ENCODE measurements around the gene ABCA13. TPM values are rescaled to one million over a fixed set of nuclear protein-coding genes. Genes with fewer than 3 reads are reported as not detected.

The ABCA13 gene
- total RNA-seq, 3 donors from 2014 or later (not counting 1 experiment from before 2014, with no cell fraction given), result 0.05 to 0.09 TPM; not detected in 1

DNA sequence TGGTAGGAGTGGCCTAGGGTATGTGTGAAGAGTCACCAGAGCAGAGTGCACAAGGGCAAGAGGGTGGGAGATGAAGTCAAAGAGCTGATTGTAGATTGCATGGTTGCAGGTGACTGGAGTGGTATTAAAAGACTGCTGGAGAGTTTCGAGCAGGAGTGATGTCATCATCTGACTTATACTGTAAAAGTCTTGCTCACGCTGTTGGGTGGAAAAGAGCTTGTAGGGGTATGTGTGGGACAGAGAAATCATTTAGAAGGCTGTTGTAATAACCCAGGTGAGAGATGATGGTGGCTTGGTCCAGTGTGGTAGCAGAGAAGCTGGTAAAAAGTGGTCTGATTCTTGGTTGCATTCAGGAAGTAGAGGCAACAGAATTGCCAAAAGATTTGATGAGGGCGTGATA is 184.1 kb downstream of the ABCA13 start:
- Mint-ChIP-seq H3K36me3 (no peaks in the 10 kb centered on the region), H3K27ac (no peak overlapping the region), H3K4me3 (no peak overlapping the region), H3K4me1 (no peaks in the 10 kb centered on the region), H3K27me3 (ENCODE audit: low read depth in 2 of 2) (no peaks in the 10 kb centered on the region), H3K9me3 (peaks cover 0 to 2% of the 10 kb centered on the region in 2 donors)
- TF ChIP-seq, protein P1, sequence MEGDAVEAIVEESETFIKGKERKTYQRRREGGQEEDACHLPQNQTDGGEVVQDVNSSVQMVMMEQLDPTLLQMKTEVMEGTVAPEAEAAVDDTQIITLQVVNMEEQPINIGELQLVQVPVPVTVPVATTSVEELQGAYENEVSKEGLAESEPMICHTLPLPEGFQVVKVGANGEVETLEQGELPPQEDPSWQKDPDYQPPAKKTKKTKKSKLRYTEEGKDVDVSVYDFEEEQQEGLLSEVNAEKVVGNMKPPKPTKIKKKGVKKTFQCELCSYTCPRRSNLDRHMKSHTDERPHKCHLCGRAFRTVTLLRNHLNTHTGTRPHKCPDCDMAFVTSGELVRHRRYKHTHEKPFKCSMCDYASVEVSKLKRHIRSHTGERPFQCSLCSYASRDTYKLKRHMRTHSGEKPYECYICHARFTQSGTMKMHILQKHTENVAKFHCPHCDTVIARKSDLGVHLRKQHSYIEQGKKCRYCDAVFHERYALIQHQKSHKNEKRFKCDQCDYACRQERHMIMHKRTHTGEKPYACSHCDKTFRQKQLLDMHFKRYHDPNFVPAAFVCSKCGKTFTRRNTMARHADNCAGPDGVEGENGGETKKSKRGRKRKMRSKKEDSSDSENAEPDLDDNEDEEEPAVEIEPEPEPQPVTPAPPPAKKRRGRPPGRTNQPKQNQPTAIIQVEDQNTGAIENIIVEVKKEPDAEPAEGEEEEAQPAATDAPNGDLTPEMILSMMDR (IDR thresholded peaks at IDR 0.05), result no peak
- H3K27ac ChIP-seq (ENCODE audit: low read length), result no peak overlapping the region
- no peaks in the 10 kb centered on the region for H3K9me3 ChIP-seq (ENCODE audit: control insufficient read depth, insufficient read depth, low read length)
- H3K27me3 ChIP-seq (ENCODE audit: control insufficient read depth, insufficient read depth, low read length), result no peaks in the 10 kb centered on the region
- DNase-seq (no peak), ATAC-seq (no peak)
- WGBS (ENCODE audit: insufficient coverage), result 91% methylated on average over 3 of the region's 3 CpGs
- H3K4me3 ChIP-seq (ENCODE audit: low read length), result no peak overlapping the region
- H3K4me1 ChIP-seq (ENCODE audit: control insufficient read depth, insufficient read depth, low read length), result no peaks in the 10 kb centered on the region
- intact Hi-C loops (cut with micrococcal nuclease), result no loop called here
- H3K36me3 ChIP-seq (ENCODE audit: control insufficient read depth, insufficient read depth, low read length), result no peaks in the 10 kb centered on the region

DNA sequence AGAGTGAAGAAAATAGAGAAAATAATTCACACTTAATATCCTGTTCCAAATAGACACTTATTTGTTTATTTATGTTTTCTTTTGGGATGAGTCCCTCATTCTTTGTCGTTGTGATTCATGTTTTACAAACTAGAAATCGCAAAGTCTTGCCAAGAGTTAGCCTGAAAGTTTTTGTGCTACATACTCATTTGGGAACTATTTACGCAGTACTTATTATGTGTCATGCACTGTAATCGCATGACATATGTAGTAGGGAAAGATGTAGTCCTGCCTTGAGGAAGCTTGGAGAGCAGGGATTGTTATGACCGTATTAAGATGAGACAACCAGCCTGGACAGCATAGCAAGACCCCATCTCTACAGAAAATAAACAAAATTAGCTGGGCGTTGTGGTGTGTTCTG is 189.3 kb downstream of the ABCA13 start:
- Mint-ChIP-seq H3K36me3 (no peaks in the 10 kb centered on the region), H3K27me3 (ENCODE audit: low read depth in 2 of 2) (peaks cover 0 to 4% of the 10 kb centered on the region in 2 donors), H3K4me3 (no peak overlapping the region), H3K9me3 (peaks cover 0 to 2% of the 10 kb centered on the region in 2 donors), H3K4me1 (no peaks in the 10 kb centered on the region), H3K27ac (no peak overlapping the region)
- H3K27me3 ChIP-seq (ENCODE audit: control insufficient read depth, insufficient read depth, low read length), result no peaks in the 10 kb centered on the region
- H3K4me1 ChIP-seq (ENCODE audit: control insufficient read depth, insufficient read depth, low read length), result no peaks in the 10 kb centered on the region
- DNase-seq (no peak), ATAC-seq (no peak)
- H3K27ac ChIP-seq (ENCODE audit: low read length), result no peak overlapping the region
- H3K36me3 ChIP-seq (ENCODE audit: control insufficient read depth, insufficient read depth, low read length), result no peaks in the 10 kb centered on the region
- 98% methylated on average over 5 of the region's 6 CpGs for WGBS (ENCODE audit: insufficient coverage)
- no peaks in the 10 kb centered on the region for H3K9me3 ChIP-seq (ENCODE audit: control insufficient read depth, insufficient read depth, low read length)
- TF ChIP-seq, protein P1 (IDR thresholded peaks at IDR 0.05), result no peak
- no peak overlapping the region for H3K4me3 ChIP-seq (ENCODE audit: low read length)
- intact Hi-C loops (cut with micrococcal nuclease), result no loop called here

DNA sequence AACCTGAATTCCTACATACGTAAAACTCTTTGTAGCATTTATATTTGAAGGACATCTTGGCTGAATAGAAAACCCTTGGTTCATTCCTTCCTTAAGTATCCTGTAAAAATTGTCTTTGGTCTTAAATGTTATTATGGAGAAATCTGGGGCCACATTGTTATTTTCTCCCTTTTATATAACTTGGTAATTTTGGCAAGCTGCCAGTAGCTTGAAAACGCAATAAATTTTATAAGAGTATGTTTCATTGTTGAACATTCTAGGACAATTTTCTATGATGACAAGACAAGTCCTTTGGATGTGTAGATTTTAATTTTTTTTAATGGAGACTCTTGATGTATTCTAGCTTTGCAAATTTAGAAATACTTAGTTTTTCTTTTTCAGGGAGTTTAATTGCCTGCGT is 191.9 kb downstream of the ABCA13 start:
- Mint-ChIP-seq H3K9me3 (peaks cover 0 to 6% of the 10 kb centered on the region in 2 donors), H3K4me3 (no peak overlapping the region), H3K4me1 (no peaks in the 10 kb centered on the region), H3K36me3 (no peaks in the 10 kb centered on the region), H3K27me3 (ENCODE audit: low read depth in 2 of 2) (peaks cover 0 to 4% of the 10 kb centered on the region in 2 donors), H3K27ac (no peak overlapping the region)
- Histone ChIP-seq H3K4me1 (ENCODE audit: control insufficient read depth, insufficient read depth, low read length) (no peaks in the 10 kb centered on the region), H3K27me3 (ENCODE audit: control insufficient read depth, insufficient read depth, low read length) (no peaks in the 10 kb centered on the region), H3K9me3 (ENCODE audit: control insufficient read depth, insufficient read depth, low read length) (no peaks in the 10 kb centered on the region), H3K27ac (ENCODE audit: low read length) (no peak overlapping the region), H3K36me3 (ENCODE audit: control insufficient read depth, insufficient read depth, low read length) (no peaks in the 10 kb centered on the region), H3K4me3 (ENCODE audit: low read length) (no peak overlapping the region)
- DNase-seq (no peak), ATAC-seq (no peak)
- WGBS (ENCODE audit: insufficient coverage), result 17% methylated on average over 1 of the region's 3 CpGs
- TF ChIP-seq, protein P1 (IDR thresholded peaks at IDR 0.05), result no peak
- intact Hi-C loops (cut with micrococcal nuclease), result no loop called here

DNA sequence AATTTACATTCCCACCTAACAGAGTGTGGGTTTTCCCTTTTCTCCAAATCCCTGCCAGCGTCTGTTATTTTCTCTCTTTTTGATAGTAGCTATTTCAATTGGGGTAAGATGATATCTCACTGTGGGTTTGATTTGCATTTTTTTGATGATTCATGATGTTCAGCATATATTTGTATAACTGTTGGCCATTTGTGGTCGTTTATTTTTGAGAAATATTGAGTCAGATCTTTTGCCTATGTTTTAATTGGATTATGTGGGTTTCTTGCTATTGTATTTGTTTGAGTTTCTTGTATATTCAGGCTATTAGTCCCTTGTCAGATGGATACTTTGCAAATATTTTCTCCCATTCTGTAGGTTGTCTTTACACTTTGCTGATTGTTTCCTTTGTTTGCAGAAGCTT is 193.8 kb downstream of the ABCA13 start:
- H3K36me3 Mint-ChIP-seq, result no peaks in the 10 kb centered on the region
- H3K27ac Mint-ChIP-seq, result no peak overlapping the region
- no peaks in the 10 kb centered on the region for H3K9me3 ChIP-seq (ENCODE audit: control insufficient read depth, insufficient read depth, low read length)
- H3K27ac ChIP-seq (ENCODE audit: low read length), result no peak overlapping the region
- no peak overlapping the region for H3K4me3 ChIP-seq (ENCODE audit: low read length)
- no peaks in the 10 kb centered on the region for H3K4me1 Mint-ChIP-seq
- no peaks in the 10 kb centered on the region for H3K36me3 ChIP-seq (ENCODE audit: control insufficient read depth, insufficient read depth, low read length)
- no peak for ATAC-seq
- no peak for DNase-seq
- intact Hi-C loops (cut with micrococcal nuclease), result no loop called here
- WGBS (ENCODE audit: insufficient coverage), result 75% methylated on average over 2 of the region's 2 CpGs
- peaks cover 0 to 8% of the 10 kb centered on the region in 2 donors for H3K9me3 Mint-ChIP-seq
- no peaks in the 10 kb centered on the region for H3K4me1 ChIP-seq (ENCODE audit: control insufficient read depth, insufficient read depth, low read length)
- no peaks in the 10 kb centered on the region for H3K27me3 ChIP-seq (ENCODE audit: control insufficient read depth, insufficient read depth, low read length)
- TF ChIP-seq, protein P1 (IDR thresholded peaks at IDR 0.05), result no peak
- peaks cover 0 to 4% of the 10 kb centered on the region in 2 donors for H3K27me3 Mint-ChIP-seq (ENCODE audit: low read depth in 2 of 2)
- H3K4me3 Mint-ChIP-seq, result no peak overlapping the region

Data from natural killer cell (primary cell).